NCI-H748 treated with DMSO at 0.1 percent for 48 hours (cell line): ENCODE results near the gene PNMT.

Source experiments
- DNase-seq: peaks from one replicate; lab custom pipeline; 2025; lab: John Stamatoyannopoulos, UW

Gene PNMT

GRCh38 chr17:39669897-39670735 is 1.9 kb downstream of the PNMT start:
- DNase-seq: no peak

GRCh38 chr17:39670746-39671145 is 2.5 kb downstream of the PNMT start:
- no peak for DNase-seq

GRCh38 chr17:39671651-39672521 is 3.6 kb downstream of the PNMT start:
- DNase-seq: no peak

- no peak for DNase-seq
Measured at GRCh38 chr17:39672522-39673334, 4.5 kb downstream of the PNMT start.

GRCh38 chr17:39673335-39674081 is 5.3 kb downstream of the PNMT start:
- no peak for DNase-seq

GRCh38 chr17:39674179-39674578 is 5.9 kb downstream of the PNMT start:
- no peak for DNase-seq

- no peak for DNase-seq
Measured at GRCh38 chr17:39674702-39675389, 6.6 kb downstream of the PNMT start.

- DNase-seq: no peak
Measured at GRCh38 chr17:39675390-39676082, 7.3 kb downstream of the PNMT start.

GRCh38 chr17:39676198-39676819 is 8.1 kb downstream of the PNMT start:
- DNase-seq: no peak

GRCh38 chr17:39677072-39677471 is 8.8 kb downstream of the PNMT start:
- no peak for DNase-seq

GRCh38 chr17:39677542-39678339 is 9.5 kb downstream of the PNMT start:
- DNase-seq: no peak

GRCh38 chr17:39678340-39679116 is 10.3 kb downstream of the PNMT start:
- no peak for DNase-seq

GRCh38 chr17:39679521-39680192 is 11.4 kb downstream of the PNMT start:
- DNase-seq: no peak

GRCh38 chr17:39683295-39683939 is 15.2 kb downstream of the PNMT start:
- no peak for DNase-seq

- DNase-seq: no peak
Measured at GRCh38 chr17:39684369-39685192, 16.3 kb downstream of the PNMT start.

GRCh38 chr17:39687101-39687545 is 18.9 kb downstream of the PNMT start:
- DNase-seq: no peak
